Fibroblast of lung (primary cell): Measurements from ENCODE around the gene CIITA. TPM values are rescaled to one million over a fixed set of nuclear protein-coding genes. Genes with fewer than 3 reads are reported as not detected.
"Not testable (repeated sequence)": the region's sequence is repeated elsewhere in the genome, so short reads cannot be mapped to it uniquely, and the experiment has no call there.

Experiments used
- DNase-seq, 2 donors: peaks; one replicate each; pipeline versions ENCODE4 v3.0.0 to v3.0.0-alpha.2; 2010; ENCODE audit warnings: low read depth in 2 of 2
- H2AFZ ChIP-seq: 2 replicates; pipeline ENCODE4 v1.5.1; 2012; ENCODE audit warnings: low read length, control low read depth, inconsistent platforms
- H3K27ac ChIP-seq: 2 replicates; pipeline ENCODE4 v1.5.1; 2011; ENCODE audit warnings: low read length, control low read depth; ENCODE audit not compliant: insufficient read depth
- H3K27me3 ChIP-seq: 2 replicates; pipeline ENCODE4 v1.5.1; 2011; ENCODE audit warnings: mild to moderate bottlenecking, low read length; ENCODE audit not compliant: control insufficient read depth, insufficient read depth
- H3K36me3 ChIP-seq: 2 replicates; pipeline ENCODE4 v1.5.1; 2011; ENCODE audit warnings: low read length; ENCODE audit not compliant: control insufficient read depth, insufficient read depth
- H3K4me1 ChIP-seq: 2 replicates; pipeline ENCODE4 v1.5.1; 2011; ENCODE audit warnings: low read length; ENCODE audit not compliant: control insufficient read depth, insufficient read depth; ENCODE audit errors: extremely low read depth
- H3K4me2 ChIP-seq: 2 replicates; pipeline ENCODE4 v1.5.1; 2011; ENCODE audit warnings: low read length, control low read depth; ENCODE audit not compliant: insufficient read depth; ENCODE audit errors: extremely low read depth
- H3K4me3 ChIP-seq, 4 experiments: fragments of 200-600 bp in 1 of 4; sonication (generic) in 1 of 4; replicated peaks in 1 of 4; 2 replicates each; pipeline ENCODE4 v1.5.1; 2011 to 2016; ENCODE audit warnings: low read length in 4 of 4, low read depth in 3 of 4, mild to moderate bottlenecking in 3 of 4, control low read depth in 2 of 4, inconsistent platforms in 1 of 4, mixed read lengths in 1 of 4; ENCODE audit not compliant: insufficient read depth in 1 of 4; ENCODE audit errors: control extremely low read depth in 1 of 4
- H3K79me2 ChIP-seq: 2 replicates; pipeline ENCODE4 v1.5.1; 2012; ENCODE audit warnings: mild to moderate bottlenecking, low read length, inconsistent platforms; ENCODE audit not compliant: control insufficient read depth, insufficient read depth
- H3K9ac ChIP-seq: 2 replicates; pipeline ENCODE4 v1.5.1; 2011; ENCODE audit warnings: mild to moderate bottlenecking, low read length, control low read depth; ENCODE audit not compliant: insufficient read depth
- H3K9me3 ChIP-seq: 2 replicates; pipeline ENCODE4 v1.5.1; 2012; ENCODE audit warnings: low read depth, low read length; ENCODE audit not compliant: control insufficient read depth, insufficient read depth
- H4K20me1 ChIP-seq: 2 replicates; pipeline ENCODE4 v1.5.1; 2011; ENCODE audit warnings: low read length; ENCODE audit not compliant: control insufficient read depth, insufficient read depth; ENCODE audit errors: extremely low read depth
- CTCF ChIP-seq, 2 donors: IDR thresholded peaks in 1 of 2; conservative IDR thresholded peaks in 1 of 2; 1 replicate in 1 of 2; 2 replicates in 1 of 2; pipeline ENCODE4 v1.5.1; 2011 to 2012; ENCODE audit warnings: low read length in 2 of 2, control low read depth in 1 of 2, inconsistent platforms in 1 of 2, low read depth in 1 of 2, mild to moderate bottlenecking in 1 of 2
- EZH2 ChIP-seq: IDR thresholded peaks from 2 replicates; pipeline ENCODE4 v1.5.1; 2012; ENCODE audit warnings: low read length, control low read depth, mild to moderate bottlenecking; ENCODE audit errors: missing control alignments
- polyA plus RNA-seq, 2 donors: library from polyadenylated mRNA; depleted of rRNA in 1 of 2; stranded (reverse) in 1 of 2; unstranded in 1 of 2; fragments of >200 nt; gene quantifications; 2 replicates each; pipeline ENCODE4 v1.2.1, GENCODE V29; 2011 to 2012; ENCODE audit warnings: missing spikeins in 1 of 2
- total RNA-seq: library from RNA; depleted of rRNA; stranded (reverse); fragments of >200 nt; gene quantifications from 2 replicates; pipeline ENCODE4 v1.2.1, GENCODE V29; 2014

Gene CIITA
- total and polyA plus RNA-seq, 2 donors (not counting 1 experiment from before 2014, with no cell fraction given), result 0.27 to 0.66 TPM

DNA sequence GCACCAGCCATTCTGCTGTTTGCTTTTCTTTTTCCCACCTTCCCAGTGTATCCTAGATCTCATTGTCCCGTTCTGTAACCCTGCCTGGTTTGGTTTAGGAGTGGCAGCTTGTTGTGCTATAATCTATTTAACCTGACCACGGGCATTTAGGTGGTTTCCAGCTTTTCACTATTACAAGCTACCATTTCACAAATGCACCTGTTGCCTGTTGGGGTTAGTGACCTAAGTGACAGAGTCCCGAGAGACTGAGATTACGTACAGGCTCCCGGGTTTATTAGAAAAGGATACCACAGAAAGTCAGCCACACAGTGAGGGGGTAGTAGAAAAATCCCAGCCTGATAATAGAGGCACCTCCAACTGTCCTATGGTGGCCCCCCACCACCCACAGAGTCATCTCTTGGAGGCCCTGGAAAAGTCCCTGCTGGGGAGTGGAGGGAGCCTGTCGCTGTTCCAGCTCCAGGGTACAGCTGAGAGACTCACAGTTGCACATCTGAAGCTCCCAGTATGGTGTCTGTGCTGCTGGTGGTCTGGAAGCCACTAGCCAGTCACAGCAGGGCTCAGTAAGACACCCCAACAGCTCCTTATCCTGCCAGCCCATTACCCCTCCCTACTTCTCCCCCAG is 88.5 kb downstream of the CIITA start:
- no peaks in the 10 kb centered on the region for H3K9me3 ChIP-seq
- DNase-seq, result no peak
- no peak overlapping the region for H3K4me3 ChIP-seq
- H3K4me2 ChIP-seq, result no peak overlapping the region
- H3K9ac ChIP-seq, result no peak overlapping the region
- H3K27me3 ChIP-seq, result no peaks in the 10 kb centered on the region
- no peak overlapping the region for H2AFZ ChIP-seq
- no peak overlapping the region for H3K27ac ChIP-seq
- no peaks in the 10 kb centered on the region for H3K79me2 ChIP-seq
- H4K20me1 ChIP-seq, result no peaks in the 10 kb centered on the region
- peaks cover 10% of the 10 kb centered on the region for H3K4me1 ChIP-seq
- peaks cover 3% of the 10 kb centered on the region for H3K36me3 ChIP-seq
- no peak for TF ChIP-seq CTCF (conservative IDR thresholded peaks at IDR 0.05 in 1 of 2, IDR thresholded peaks at IDR 0.05 in 1 of 2; ENCODE audit: low read depth in 1 of 2, low read length in 2 of 2)
- TF ChIP-seq EZH2, result no peak

GRCh38 chr16:10966129-10966528 is 89.1 kb downstream of the CIITA start:
- no peak for TF ChIP-seq CTCF (conservative IDR thresholded peaks at IDR 0.05 in 1 of 2, IDR thresholded peaks at IDR 0.05 in 1 of 2; ENCODE audit: low read depth in 1 of 2, low read length in 2 of 2)
- peaks cover 7% of the 10 kb centered on the region for H3K4me1 ChIP-seq
- no peak overlapping the region for H3K4me2 ChIP-seq
- H2AFZ ChIP-seq, result no peak overlapping the region
- no peaks in the 10 kb centered on the region for H3K9me3 ChIP-seq
- H3K27ac ChIP-seq, result no peak overlapping the region
- no peak for DNase-seq
- no peak overlapping the region for H3K4me3 ChIP-seq
- H3K36me3 ChIP-seq, result peaks cover 3% of the 10 kb centered on the region
- H4K20me1 ChIP-seq, result no peaks in the 10 kb centered on the region
- no peaks in the 10 kb centered on the region for H3K27me3 ChIP-seq
- no peaks in the 10 kb centered on the region for H3K79me2 ChIP-seq
- H3K9ac ChIP-seq, result no peak overlapping the region

GRCh38 chr16:10966559-10966958 is 89.6 kb downstream of the CIITA start:
- H3K36me3 ChIP-seq, H3K9me3 ChIP-seq, H3K27ac ChIP-seq, H4K20me1 ChIP-seq, H2AFZ ChIP-seq, DNase-seq, H3K4me3 ChIP-seq, H3K9ac ChIP-seq, H3K4me1 ChIP-seq, H3K79me2 ChIP-seq, H3K4me2 ChIP-seq, H3K27me3 ChIP-seq: not testable (repeated sequence)
